Measurements from ENCODE around the gene USP6NL. TPM values are rescaled to one million over a fixed set of nuclear protein-coding genes. Genes with fewer than 3 reads are reported as not detected.

The USP6NL gene
- polyA plus RNA-seq, 3 donors, result 5.5 to 7.7 (median 6.7) TPM

- Histone ChIP-seq H3K36me3 (replicated peaks in 1 of 2; ENCODE audit: control insufficient read depth in 1 of 2, insufficient read depth in 2 of 2, low read length in 2 of 2) (no peaks in the 10 kb centered on the region), H3K27me3 (ENCODE audit: control insufficient read depth in 2 of 2, insufficient read depth in 2 of 2, low read length in 2 of 2) (no peaks in the 10 kb centered on the region), H2AFZ (ENCODE audit: insufficient read depth, low read depth, low read length, poor library complexity, severe bottlenecking) (no peak overlapping the region), H3K27ac (ENCODE audit: low read depth in 1 of 2, low read length in 2 of 2) (no peak overlapping the region), H3K9ac (ENCODE audit: insufficient read depth, low read length, poor library complexity, severe bottlenecking) (no peak overlapping the region), H3K4me1 (ENCODE audit: control insufficient read depth in 1 of 2, insufficient read depth in 2 of 2, low read length in 2 of 2) (peaks cover 28 to 36% of the 10 kb centered on the region in 2 donors), H3K79me2 (ENCODE audit: insufficient read depth, low read length) (peaks cover 69% of the 10 kb centered on the region), H4K20me1 (ENCODE audit: insufficient read depth, low read length) (peaks cover 14% of the 10 kb centered on the region), H3K4me3 (replicated peaks in 1 of 3; ENCODE audit: low read depth in 2 of 3, low read length in 3 of 3) (no peak overlapping the region), H3K9me3 (replicated peaks in 1 of 2; ENCODE audit: control insufficient read depth in 1 of 2, insufficient read depth in 1 of 2, low read length in 2 of 2) (no peaks in the 10 kb centered on the region), H3K4me2 (replicated peaks; ENCODE audit: extremely low read depth, low read length, poor library complexity, severe bottlenecking) (no peak overlapping the region)
- WGBS (ENCODE audit: insufficient coverage), result 100% methylated on average over 2 of the region's 10 CpGs
- no peak for DNase-seq
- no peak overlapping the region for H3K4me3 Mint-ChIP-seq
- H3K9me3 Mint-ChIP-seq, result no peaks in the 10 kb centered on the region
- intact Hi-C loops (cut with micrococcal nuclease), result no loop called here
- peak overlapping the region in 1 of 7 donors; percentile 6 for H3K27ac Mint-ChIP-seq
- no peak for TF ChIP-seq CTCF (IDR thresholded peaks at IDR 0.05)
- H3K27me3 Mint-ChIP-seq (ENCODE audit: low read depth in 3 of 3), result peaks cover 0 to 3% (median 0%) of the 10 kb centered on the region in 3 donors
- H3K36me3 Mint-ChIP-seq, result no peaks in the 10 kb centered on the region
- H3K4me1 Mint-ChIP-seq, result peaks cover 49% of the 10 kb centered on the region
Observed at GRCh38 chr10:11608159-11609013, 3.1 kb downstream of the USP6NL start.

GRCh38 chr10:11605807-11606408 is 5.5 kb downstream of the USP6NL start:
- Histone ChIP-seq H3K4me2 (replicated peaks; ENCODE audit: extremely low read depth, low read length, poor library complexity, severe bottlenecking) (no peak overlapping the region), H3K4me1 (ENCODE audit: control insufficient read depth in 1 of 2, insufficient read depth in 2 of 2, low read length in 2 of 2) (peaks cover 21 to 29% of the 10 kb centered on the region in 2 donors), H3K9ac (ENCODE audit: insufficient read depth, low read length, poor library complexity, severe bottlenecking) (no peak overlapping the region), H3K36me3 (replicated peaks in 1 of 2; ENCODE audit: control insufficient read depth in 1 of 2, insufficient read depth in 2 of 2, low read length in 2 of 2) (no peaks in the 10 kb centered on the region), H3K9me3 (replicated peaks in 1 of 2; ENCODE audit: control insufficient read depth in 1 of 2, insufficient read depth in 1 of 2, low read length in 2 of 2) (no peaks in the 10 kb centered on the region), H4K20me1 (ENCODE audit: insufficient read depth, low read length) (peaks cover 23% of the 10 kb centered on the region), H3K4me3 (replicated peaks in 1 of 3; ENCODE audit: low read depth in 2 of 3, low read length in 3 of 3) (no peak overlapping the region), H2AFZ (ENCODE audit: insufficient read depth, low read depth, low read length, poor library complexity, severe bottlenecking) (no peak overlapping the region), H3K79me2 (ENCODE audit: insufficient read depth, low read length) (peaks cover 92% of the 10 kb centered on the region), H3K27ac (ENCODE audit: low read depth in 1 of 2, low read length in 2 of 2) (peak overlapping the region in 1 of 2 donors; percentile 60), H3K27me3 (ENCODE audit: control insufficient read depth in 2 of 2, insufficient read depth in 2 of 2, low read length in 2 of 2) (no peaks in the 10 kb centered on the region)
- Mint-ChIP-seq H3K4me1 (peaks cover 41% of the 10 kb centered on the region), H3K9me3 (no peaks in the 10 kb centered on the region), H3K4me3 (no peak overlapping the region), H3K36me3 (peaks cover 0 to 2% of the 10 kb centered on the region in 2 donors), H3K27me3 (ENCODE audit: low read depth in 3 of 3) (peaks cover 0 to 2% (median 0%) of the 10 kb centered on the region in 3 donors), H3K27ac (peak overlapping the region in 1 of 7 donors; percentile 4)
- WGBS (ENCODE audit: insufficient coverage), result no CpG with 5 or more reads among the region's 2 CpGs
- intact Hi-C loops (cut with micrococcal nuclease), result no loop called here
- no peak for DNase-seq
- TF ChIP-seq CTCF (IDR thresholded peaks at IDR 0.05), result no peak

All from CD14-positive monocyte (primary cell).